ENCODE data around the gene FSCN2.

DNA sequence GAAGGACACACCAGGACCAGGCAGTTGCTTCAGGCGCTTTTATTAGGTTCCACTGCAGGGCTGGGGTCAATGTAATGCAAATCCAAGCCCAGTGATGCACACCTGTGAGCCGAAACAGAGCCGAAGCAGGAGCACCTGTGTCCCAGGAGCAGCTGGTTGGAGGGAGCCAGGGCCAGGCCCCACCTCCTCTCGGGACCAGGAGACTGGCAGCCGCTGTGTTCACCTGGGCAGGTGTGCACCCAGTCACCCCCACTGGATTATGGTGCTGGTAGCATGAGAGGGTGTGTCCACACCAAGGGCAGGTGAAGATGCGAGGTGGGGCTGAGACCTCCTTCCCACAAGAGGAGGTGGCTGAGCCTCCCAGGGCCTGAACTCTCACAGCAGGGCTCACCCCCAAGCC lies 28.7 kb downstream of the FSCN2 start:
- TF ChIP-seq, protein P1, sequence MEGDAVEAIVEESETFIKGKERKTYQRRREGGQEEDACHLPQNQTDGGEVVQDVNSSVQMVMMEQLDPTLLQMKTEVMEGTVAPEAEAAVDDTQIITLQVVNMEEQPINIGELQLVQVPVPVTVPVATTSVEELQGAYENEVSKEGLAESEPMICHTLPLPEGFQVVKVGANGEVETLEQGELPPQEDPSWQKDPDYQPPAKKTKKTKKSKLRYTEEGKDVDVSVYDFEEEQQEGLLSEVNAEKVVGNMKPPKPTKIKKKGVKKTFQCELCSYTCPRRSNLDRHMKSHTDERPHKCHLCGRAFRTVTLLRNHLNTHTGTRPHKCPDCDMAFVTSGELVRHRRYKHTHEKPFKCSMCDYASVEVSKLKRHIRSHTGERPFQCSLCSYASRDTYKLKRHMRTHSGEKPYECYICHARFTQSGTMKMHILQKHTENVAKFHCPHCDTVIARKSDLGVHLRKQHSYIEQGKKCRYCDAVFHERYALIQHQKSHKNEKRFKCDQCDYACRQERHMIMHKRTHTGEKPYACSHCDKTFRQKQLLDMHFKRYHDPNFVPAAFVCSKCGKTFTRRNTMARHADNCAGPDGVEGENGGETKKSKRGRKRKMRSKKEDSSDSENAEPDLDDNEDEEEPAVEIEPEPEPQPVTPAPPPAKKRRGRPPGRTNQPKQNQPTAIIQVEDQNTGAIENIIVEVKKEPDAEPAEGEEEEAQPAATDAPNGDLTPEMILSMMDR (conservative IDR thresholded peaks at IDR 0.05 in 1 of 2, IDR thresholded peaks at IDR 0.05 in 1 of 2; ENCODE audit: low read depth in 1 of 2, low read length in 2 of 2) = no peak
- no peak for TF ChIP-seq EZH2 (IDR thresholded peaks at IDR 0.05; ENCODE audit: low read length, missing control alignments)

All from fibroblast of lung (primary cell).